Medulla oblongata (tissue), 1 donor: ENCODE measurements around the gene FRMD5.
A peak's percentile ranks its signal among the peaks of the same experiment; 100 is the strongest.
"Not testable (repeated sequence)": the region's sequence is repeated elsewhere in the genome, so short reads cannot be mapped to it uniquely, and the experiment has no call there.

Experiments
- DNase-seq: peaks from one replicate; pipeline ENCODE4 v3.0.0-alpha.2; 2015; ENCODE audit errors: extremely low spot score

FRMD5 gene

GRCh38 chr15:44033894-44034293 is 161.2 kb downstream of the FRMD5 start:
- DNase-seq, result no peak

GRCh38 chr15:44032820-44033219 is 162.3 kb downstream of the FRMD5 start:
- not testable (repeated sequence) for DNase-seq

- DNase-seq, result no peak
These were observed 165.0 kb downstream of the FRMD5 start for GRCh38 chr15:44029940-44030568.

GRCh38 chr15:44029003-44029402 is 166.1 kb downstream of the FRMD5 start:
- DNase-seq, result no peak

DNA sequence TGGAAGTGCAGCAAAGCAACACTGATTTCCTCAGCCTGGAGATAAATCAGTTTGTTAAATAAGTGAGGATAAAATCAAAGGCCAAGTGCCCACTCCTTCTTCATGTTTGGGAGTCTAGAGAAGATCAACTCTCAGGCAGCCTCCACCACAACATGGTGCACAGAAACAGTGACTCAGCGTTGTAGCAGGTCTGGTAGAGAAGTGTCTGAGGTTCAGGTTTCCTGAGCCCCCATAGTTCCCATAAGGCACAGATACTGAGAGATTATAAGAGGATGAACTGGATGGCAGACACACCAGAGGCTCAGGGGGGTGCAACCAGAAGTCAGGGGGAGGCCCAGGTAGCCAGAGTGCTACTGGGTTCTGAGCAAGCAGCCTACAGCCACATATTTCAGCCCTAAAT is 166.7 kb downstream of the FRMD5 start:
- DNase-seq, result no peak

DNA sequence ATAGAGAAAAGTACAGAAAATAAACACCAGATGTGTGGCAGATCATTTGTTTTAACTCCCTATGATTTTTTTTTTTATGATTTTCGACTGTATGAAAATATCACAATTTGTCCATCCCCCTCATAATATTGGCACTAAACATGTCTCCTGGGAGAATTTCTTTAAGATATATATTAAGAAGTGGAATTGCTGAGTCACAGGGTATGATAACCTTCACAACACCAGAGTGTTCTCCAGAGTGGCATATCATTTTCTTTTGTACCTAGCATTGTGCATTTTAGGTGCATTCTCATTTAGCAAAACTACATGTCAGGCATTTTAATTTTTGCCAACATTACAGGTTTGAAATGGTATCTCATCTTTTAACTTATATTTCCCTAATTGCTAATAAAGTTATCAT is 170.9 kb downstream of the FRMD5 start:
- DNase-seq, result no peak

- DNase-seq, result no peak
These were observed 171.9 kb downstream of the FRMD5 start for GRCh38 chr15:44023176-44023575.

GRCh38 chr15:44018151-44018550 is 176.9 kb downstream of the FRMD5 start:
- no peak for DNase-seq

DNA sequence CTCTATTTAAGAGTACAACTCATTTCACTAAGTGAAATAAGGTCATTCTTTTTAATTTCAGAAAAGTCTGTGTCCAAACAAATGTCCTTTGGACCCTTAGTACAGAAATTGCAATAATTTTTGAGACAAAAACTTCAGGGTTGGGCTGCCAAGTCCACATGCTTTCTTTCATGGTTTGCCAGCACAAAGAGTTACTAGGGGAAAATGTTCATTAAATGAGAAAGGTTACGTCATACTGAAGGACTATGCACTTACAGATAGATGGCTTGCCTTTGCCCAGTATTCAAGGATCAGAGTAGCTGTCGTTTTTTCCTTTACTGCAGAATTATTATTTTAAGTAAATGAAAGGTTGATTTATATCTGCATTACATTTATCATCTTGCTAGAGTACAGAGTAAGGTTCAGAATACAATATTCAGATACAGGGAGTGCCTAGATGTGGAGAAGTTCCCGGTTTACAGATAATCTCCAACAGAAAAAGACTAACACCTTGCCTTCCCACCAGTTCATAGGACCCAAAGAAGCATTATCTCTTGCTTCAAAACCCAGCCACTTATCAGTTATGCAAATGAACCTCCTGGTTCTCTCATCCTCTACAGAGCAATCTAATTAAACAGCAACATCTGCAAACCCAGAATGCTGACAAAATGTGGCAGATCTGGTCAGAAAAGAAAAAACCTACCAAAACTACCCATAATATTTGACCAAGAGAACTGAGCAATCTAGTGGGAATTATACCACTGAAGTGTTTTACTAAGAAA is 179.3 kb downstream of the FRMD5 start:
- peak; percentile 51 for DNase-seq

- DNase-seq, result no peak
These were observed 183.7 kb downstream of the FRMD5 start for GRCh38 chr15:44011238-44011854.

GRCh38 chr15:44010089-44010488 is 185.0 kb downstream of the FRMD5 start:
- DNase-seq, result no peak

DNA sequence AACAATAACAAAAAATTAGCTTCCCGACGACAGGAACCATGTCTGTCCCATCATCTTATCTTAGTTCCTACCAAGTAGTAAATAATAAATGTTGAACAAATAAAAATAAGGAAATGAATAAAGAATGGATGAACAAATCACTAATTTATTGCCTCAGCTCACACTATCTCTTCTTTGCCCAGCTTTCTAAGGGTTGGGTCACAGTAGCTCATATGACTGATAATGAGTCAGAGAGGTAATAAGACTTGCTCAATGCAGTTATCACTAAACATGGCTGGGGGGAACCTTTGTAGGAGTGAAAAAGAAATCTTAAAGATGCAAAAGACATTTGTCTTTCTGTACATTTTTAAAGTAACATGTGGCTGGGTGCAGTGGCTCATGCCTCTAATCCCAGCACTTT is 186.0 kb downstream of the FRMD5 start:
- DNase-seq, result no peak

DNA sequence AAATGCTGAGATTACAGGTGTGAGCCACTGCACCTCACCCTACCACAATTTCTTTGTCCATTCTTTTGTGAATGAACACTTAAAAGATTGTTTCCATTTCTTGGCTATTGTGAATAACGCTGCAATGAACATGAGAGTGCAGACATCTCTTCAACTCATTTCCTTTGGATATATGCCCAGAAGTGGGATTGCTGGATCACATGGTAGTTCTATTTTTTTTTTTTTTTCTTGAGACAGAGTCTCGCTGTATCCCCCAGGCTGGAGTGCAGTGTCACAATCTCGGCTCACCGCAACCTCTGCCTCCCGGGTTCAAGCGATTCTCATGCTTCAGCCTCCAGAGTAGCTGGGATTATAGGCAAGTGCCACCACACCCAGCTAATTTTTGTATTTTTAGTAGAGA is 194.8 kb downstream of the FRMD5 start:
- DNase-seq, result peak; percentile 42

- peak; percentile 51 for DNase-seq
These were observed 196.5 kb downstream of the FRMD5 start for GRCh38 chr15:43998607-43999006.

DNA sequence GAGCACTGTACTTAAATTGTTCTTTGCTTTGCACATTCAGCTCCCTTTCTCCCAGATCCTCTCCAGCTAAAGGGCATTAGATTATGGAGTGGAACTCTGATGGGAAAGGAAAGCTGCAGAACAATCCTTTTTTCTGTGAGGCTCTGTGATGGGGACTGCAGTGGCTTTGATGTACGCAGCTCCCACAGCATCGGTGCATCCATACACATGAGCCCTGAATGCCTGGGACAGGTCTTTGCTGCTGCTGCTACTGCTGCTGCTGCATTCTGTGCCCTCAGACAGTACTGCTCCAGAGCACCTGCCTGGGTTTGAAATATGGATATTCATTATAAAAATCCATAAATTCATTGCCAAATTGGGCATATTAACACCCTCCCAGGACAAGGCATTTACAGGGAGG is 203.9 kb downstream of the FRMD5 start:
- DNase-seq, result peak; percentile 20

DNA sequence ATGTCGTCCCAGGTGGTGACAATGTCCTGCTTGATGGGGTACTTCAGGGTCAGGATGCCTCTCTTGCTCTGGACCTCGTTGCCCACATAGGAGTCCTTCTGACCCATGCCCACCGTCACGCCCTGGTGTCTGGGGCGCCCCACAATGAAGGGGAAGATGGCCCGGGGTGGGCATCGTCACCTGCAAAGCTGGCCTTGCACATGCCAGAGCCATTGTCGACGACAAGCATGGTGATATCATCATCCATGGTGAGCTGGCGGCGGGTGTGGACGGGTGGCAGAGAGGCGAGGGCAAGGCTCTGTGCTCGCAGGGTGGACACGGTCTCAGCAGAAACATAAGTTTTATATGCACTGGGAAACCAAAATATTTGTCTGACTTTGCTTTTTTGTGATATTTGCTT is 205.1 kb downstream of the FRMD5 start:
- DNase-seq, result no peak

- DNase-seq, result no peak
These were observed 206.2 kb downstream of the FRMD5 start for GRCh38 chr15:43988900-43989299.

DNA sequence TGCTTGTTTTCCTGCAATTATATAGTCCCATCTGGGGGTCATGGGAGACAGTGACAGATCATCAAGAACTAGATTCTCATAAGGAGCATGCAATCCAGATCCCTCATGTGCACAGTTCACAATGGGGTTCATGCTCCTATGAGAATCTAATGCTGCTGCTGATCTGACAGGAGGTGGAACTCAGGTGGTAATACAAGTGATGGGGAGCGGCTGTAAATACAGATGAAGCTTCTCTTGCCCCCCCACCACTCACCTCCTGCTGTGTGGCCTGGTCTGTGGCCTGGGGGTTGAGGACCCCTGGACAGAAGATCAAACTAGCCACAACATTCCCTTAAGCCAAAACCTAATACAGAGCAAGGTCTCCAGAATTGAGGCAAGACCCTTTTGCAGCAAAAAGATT is 207.1 kb downstream of the FRMD5 start:
- DNase-seq, result no peak

DNA sequence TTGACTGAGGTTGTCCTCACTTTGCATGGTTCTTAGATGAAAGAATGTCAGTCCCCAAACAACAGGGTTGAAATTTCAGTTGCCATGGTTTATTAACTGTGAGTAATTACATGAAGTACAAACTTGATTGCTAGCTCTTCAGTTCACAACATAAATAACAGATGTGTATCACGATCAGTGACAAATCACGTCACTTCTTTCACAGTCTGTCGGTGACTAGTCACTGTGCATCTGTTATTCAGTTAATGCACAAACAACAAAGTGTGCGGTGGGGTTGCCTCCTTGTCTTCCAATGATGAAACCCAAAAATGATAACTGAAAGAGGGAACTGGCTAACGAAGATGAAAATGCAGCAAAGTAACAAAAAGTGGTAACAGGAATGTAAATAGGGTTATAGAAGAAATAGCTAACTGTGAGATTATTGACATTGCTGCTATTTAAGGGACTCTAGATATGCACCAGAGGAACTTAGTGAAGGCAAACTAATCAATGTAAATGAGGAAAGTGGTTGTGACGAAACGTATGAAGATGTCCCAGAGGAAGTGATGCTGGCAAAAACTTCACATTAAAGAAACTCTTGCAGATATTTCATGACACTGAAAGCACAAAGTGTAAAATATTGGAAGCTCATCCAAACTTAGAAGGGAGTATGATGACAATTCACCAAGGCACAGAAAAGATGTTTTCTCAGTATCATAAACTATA is 208.9 kb downstream of the FRMD5 start:
- DNase-seq, result no peak

- DNase-seq, result no peak
These were observed 213.5 kb downstream of the FRMD5 start for GRCh38 chr15:43981576-43981975.

DNA sequence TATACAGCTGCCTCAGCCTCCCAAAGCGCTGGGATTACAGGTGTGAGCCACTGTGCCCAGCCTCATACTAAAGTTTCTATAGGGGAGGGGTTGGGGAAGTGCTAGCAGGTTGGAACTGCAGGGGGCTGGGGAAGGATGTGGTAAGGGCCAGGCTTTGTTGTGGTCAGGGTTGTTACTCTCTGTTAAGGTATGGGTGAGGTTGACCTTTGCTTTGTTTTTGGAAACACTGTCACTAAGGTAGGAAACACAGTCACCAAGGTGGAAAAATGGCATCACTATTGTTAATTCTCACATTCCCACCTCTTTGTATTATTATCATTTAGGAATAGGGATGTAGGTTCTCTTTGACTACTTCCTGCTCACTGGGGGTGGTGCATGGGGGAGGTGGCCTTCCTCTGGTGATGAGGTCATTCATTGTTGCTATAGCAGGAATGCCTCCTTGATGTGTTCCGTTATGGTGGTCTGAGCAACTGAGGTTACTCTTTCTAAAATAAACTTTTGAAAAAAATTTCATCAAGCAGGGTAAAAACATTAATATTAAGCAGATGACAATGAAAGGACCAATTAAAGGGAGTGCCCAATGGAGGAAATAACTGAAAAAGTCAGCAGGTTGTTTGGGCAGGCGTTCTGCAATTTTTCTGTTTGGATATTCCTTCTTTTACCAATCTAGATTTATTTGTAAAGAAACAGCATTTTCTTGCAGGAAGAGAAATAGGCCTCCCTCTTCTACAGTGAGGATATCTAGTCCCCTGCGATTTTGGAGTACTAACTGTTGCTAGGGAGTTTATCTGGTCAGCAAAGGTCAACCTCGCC is 217.8 kb downstream of the FRMD5 start:
- DNase-seq, result no peak

DNA sequence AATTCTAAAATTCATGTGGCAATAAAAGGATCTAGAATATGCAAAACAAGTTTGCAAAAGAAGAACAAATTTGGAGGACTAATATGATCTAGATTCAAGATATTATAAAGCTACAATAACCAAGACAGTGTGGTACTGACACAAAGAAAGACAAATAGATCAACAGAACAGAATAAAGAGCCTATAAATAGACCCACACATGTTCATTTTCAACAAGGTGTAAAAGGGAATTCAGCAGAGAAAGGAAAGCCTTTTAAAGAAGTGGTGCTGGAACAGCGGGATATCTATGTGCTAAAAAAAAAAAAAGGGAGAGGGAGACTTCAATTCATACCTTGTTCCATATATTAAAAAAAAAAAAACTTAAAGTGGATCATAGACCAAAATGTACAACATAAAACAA is 219.3 kb downstream of the FRMD5 start:
- DNase-seq, result no peak
